ENCODE measurements around the gene NDST3. TPM values are rescaled to one million over a fixed set of nuclear protein-coding genes. Genes with fewer than 3 reads are reported as not detected.

Gene NDST3
- total RNA-seq, 6 experiments from 2014 or later: not detected

GRCh38 chr4:118086344-118086743 lies 52.1 kb downstream of the NDST3 start:
- peak; percentile 64 for DNase-seq
- no peaks in the 10 kb centered on the region for H3K9me3 Mint-ChIP-seq
- peaks cover 24% of the 10 kb centered on the region for H3K4me1 Mint-ChIP-seq (ENCODE audit: low read depth)
- TF ChIP-seq CTCF (IDR thresholded peaks at IDR 0.05): no peak
- no peaks in the 10 kb centered on the region for H3K36me3 Mint-ChIP-seq (ENCODE audit: low read depth)
- no peak overlapping the region for H3K4me3 Mint-ChIP-seq
- H3K27ac Mint-ChIP-seq: no peak overlapping the region
- H3K27me3 Mint-ChIP-seq (ENCODE audit: insufficient read depth): peaks cover 5% of the 10 kb centered on the region; the same call in 1 of the 2 replicates

- no peaks in the 10 kb centered on the region for H3K36me3 Mint-ChIP-seq (ENCODE audit: low read depth)
- H3K27me3 Mint-ChIP-seq (ENCODE audit: insufficient read depth): peaks cover 2% of the 10 kb centered on the region; the same call in 1 of the 2 replicates
- no peak overlapping the region for H3K27ac Mint-ChIP-seq
- H3K9me3 Mint-ChIP-seq: no peaks in the 10 kb centered on the region
- H3K4me1 Mint-ChIP-seq (ENCODE audit: low read depth): peaks cover 24% of the 10 kb centered on the region
- H3K4me3 Mint-ChIP-seq: no peak overlapping the region
- no peak for TF ChIP-seq CTCF (IDR thresholded peaks at IDR 0.05)
- DNase-seq: no peak
Observed at GRCh38 chr4:118087366-118087765, 53.1 kb downstream of the NDST3 start.

GRCh38 chr4:118099106-118099505 lies 64.8 kb downstream of the NDST3 start:
- no peaks in the 10 kb centered on the region; the same call in none of the 2 replicates for H3K27me3 Mint-ChIP-seq (ENCODE audit: insufficient read depth)
- DNase-seq: no peak
- TF ChIP-seq CTCF (IDR thresholded peaks at IDR 0.05): no peak
- no peaks in the 10 kb centered on the region for H3K36me3 Mint-ChIP-seq (ENCODE audit: low read depth)
- no peak overlapping the region for H3K27ac Mint-ChIP-seq
- no peak overlapping the region for H3K4me3 Mint-ChIP-seq
- H3K9me3 Mint-ChIP-seq: no peaks in the 10 kb centered on the region
- H3K4me1 Mint-ChIP-seq (ENCODE audit: low read depth): no peaks in the 10 kb centered on the region

GRCh38 chr4:118102195-118102594 lies 67.9 kb downstream of the NDST3 start:
- H3K27me3 Mint-ChIP-seq (ENCODE audit: insufficient read depth): no peaks in the 10 kb centered on the region; the same call in none of the 2 replicates
- H3K27ac Mint-ChIP-seq: no peak overlapping the region
- no peak overlapping the region for H3K4me3 Mint-ChIP-seq
- H3K36me3 Mint-ChIP-seq (ENCODE audit: low read depth): no peaks in the 10 kb centered on the region
- H3K9me3 Mint-ChIP-seq: no peaks in the 10 kb centered on the region
- DNase-seq: no peak
- no peaks in the 10 kb centered on the region for H3K4me1 Mint-ChIP-seq (ENCODE audit: low read depth)
- no peak for TF ChIP-seq CTCF (IDR thresholded peaks at IDR 0.05)

GRCh38 chr4:118112117-118113046 lies 78.1 kb downstream of the NDST3 start:
- no peaks in the 10 kb centered on the region for H3K27me3 Mint-ChIP-seq (ENCODE audit: insufficient read depth)
- DNase-seq: no peak

More at GRCh38 chr4:118112117-118113046, 78.1 kb downstream of the NDST3 start:
- H3K4me3 Mint-ChIP-seq: no peak overlapping the region
- H3K4me1 Mint-ChIP-seq (ENCODE audit: low read depth): peaks cover 28% of the 10 kb centered on the region
- no peaks in the 10 kb centered on the region for H3K9me3 Mint-ChIP-seq
- H3K36me3 Mint-ChIP-seq (ENCODE audit: low read depth): no peaks in the 10 kb centered on the region
- H3K27ac Mint-ChIP-seq: no peak overlapping the region
- TF ChIP-seq CTCF (IDR thresholded peaks at IDR 0.05): no peak

Measured in HFFc6 (cell line).